AG09309 (cell line): ENCODE data around the gene RIPPLY2.

Experiments
- DNase-seq: peaks from one replicate; pipeline ENCODE4 v3.0.0-alpha.2; 2010; ENCODE audit warnings: low read depth
- H3K4me3 ChIP-seq: 2 replicates; pipeline ENCODE4 v1.5.1; 2011; ENCODE audit warnings: mild to moderate bottlenecking, low read depth, low read length, moderate library complexity; ENCODE audit not compliant: control insufficient read depth
- CTCF ChIP-seq: IDR thresholded peaks from 2 replicates; pipeline ENCODE4 v1.5.1; 2011; ENCODE audit warnings: mild to moderate bottlenecking, low read depth, low read length, inconsistent platforms; ENCODE audit not compliant: insufficient read depth, control insufficient read depth; ENCODE audit errors: missing control alignments

RIPPLY2 gene

DNA sequence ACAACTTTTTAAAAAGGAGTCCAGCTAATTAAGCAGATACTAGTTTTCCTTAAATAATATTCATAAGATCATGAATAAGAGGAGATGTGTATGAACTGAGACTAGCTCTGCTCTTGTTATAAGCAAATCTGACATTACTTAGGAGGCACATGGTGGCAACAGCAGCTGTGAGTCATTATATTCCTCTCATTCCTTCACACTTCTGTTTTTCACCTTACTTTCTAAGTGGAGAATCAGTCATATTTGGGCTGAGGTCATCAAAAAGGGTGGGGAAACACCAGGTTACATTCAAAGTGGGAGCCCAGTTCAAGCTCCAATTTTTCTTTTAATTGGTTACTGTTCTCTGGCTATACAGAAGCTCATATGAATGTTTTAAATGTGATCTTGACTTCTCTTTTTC is 6.0 kb upstream of the RIPPLY2 start:
- TF ChIP-seq CTCF, result no peak
- H3K4me3 ChIP-seq, result no peak overlapping the region
- no peak for DNase-seq

- H3K4me3 ChIP-seq, result no peak overlapping the region
- no peak for TF ChIP-seq CTCF
- DNase-seq, result no peak
Measured at GRCh38 chr6:83849127-83849526, 4.0 kb upstream of the RIPPLY2 start.

GRCh38 chr6:83849610-83850009 is 3.5 kb upstream of the RIPPLY2 start:
- no peak for TF ChIP-seq CTCF
- no peak for DNase-seq
- H3K4me3 ChIP-seq, result no peak overlapping the region

- H3K4me3 ChIP-seq, result peak overlapping the region; percentile 58
- TF ChIP-seq CTCF, result no peak
- DNase-seq, result no peak
Measured at GRCh38 chr6:83852528-83853177, 507 bp upstream of the RIPPLY2 start.

- no peak for TF ChIP-seq CTCF
- peak overlapping the region; percentile 58 for H3K4me3 ChIP-seq
- no peak for DNase-seq
Measured at GRCh38 chr6:83854001-83854501, 891 bp downstream of the RIPPLY2 start.

GRCh38 chr6:83854766-83855165 is 1.6 kb downstream of the RIPPLY2 start:
- no peak for TF ChIP-seq CTCF
- no peak for DNase-seq
- H3K4me3 ChIP-seq, result no peak overlapping the region
